NCI-H2081 (cell line): Measurements from ENCODE around the gene MCF2L.

Experiments used
- DNase-seq, 2 experiments: peaks; one replicate each; lab custom pipeline; 2025; lab: John Stamatoyannopoulos, UW

MCF2L gene

GRCh38 chr13:113031465-113031864 lies 62.5 kb downstream of the MCF2L start:
- no peak for DNase-seq

- DNase-seq = no peak
These were observed 63.3 kb downstream of the MCF2L start for GRCh38 chr13:113032291-113032690.

- DNase-seq = no peak
These were observed 64.2 kb downstream of the MCF2L start for GRCh38 chr13:113033054-113033850.

GRCh38 chr13:113034451-113035212 lies 65.6 kb downstream of the MCF2L start:
- DNase-seq = peak; percentile 18

GRCh38 chr13:113035213-113035800 lies 66.3 kb downstream of the MCF2L start:
- no peak for DNase-seq

GRCh38 chr13:113036401-113036800 lies 67.4 kb downstream of the MCF2L start:
- no peak for DNase-seq

- DNase-seq = no peak
These were observed 71.0 kb downstream of the MCF2L start for GRCh38 chr13:113040031-113040430.

GRCh38 chr13:113040597-113041292 lies 71.7 kb downstream of the MCF2L start:
- no peak for DNase-seq

GRCh38 chr13:113041293-113041690 lies 72.3 kb downstream of the MCF2L start:
- no peak for DNase-seq

GRCh38 chr13:113041896-113042295 lies 72.9 kb downstream of the MCF2L start:
- DNase-seq = no peak

GRCh38 chr13:113042456-113042855 lies 73.4 kb downstream of the MCF2L start:
- no peak for DNase-seq

GRCh38 chr13:113043001-113043630 lies 74.1 kb downstream of the MCF2L start:
- no peak for DNase-seq

GRCh38 chr13:113043931-113044330 lies 74.9 kb downstream of the MCF2L start:
- DNase-seq = no peak

GRCh38 chr13:113044391-113045114 lies 75.5 kb downstream of the MCF2L start:
- DNase-seq = no peak

- DNase-seq = no peak
These were observed 76.5 kb downstream of the MCF2L start for GRCh38 chr13:113045251-113046127.

- DNase-seq = no peak
These were observed 77.3 kb downstream of the MCF2L start for GRCh38 chr13:113046128-113046882.

- DNase-seq = no peak
These were observed 77.8 kb downstream of the MCF2L start for GRCh38 chr13:113046883-113047244.

- DNase-seq = no peak
These were observed 78.6 kb downstream of the MCF2L start for GRCh38 chr13:113047587-113047986.

GRCh38 chr13:113048766-113049165 lies 79.8 kb downstream of the MCF2L start:
- no peak for DNase-seq
